K562 (cell line): ENCODE data around the gene CDT1. TPM values are rescaled to one million over a fixed set of nuclear protein-coding genes. Genes with fewer than 3 reads are reported as not detected.

Experiments
- AFF1 ChIP-seq, 2 experiments: fragments of 450-650 bp; IDR thresholded peaks; 2 replicates each; pipeline ENCODE4 v1.6.1; 2018; ENCODE audit warnings: mild to moderate bottlenecking in 2 of 2, low read depth in 1 of 2; ENCODE audit not compliant: partially characterized antibody in 2 of 2
- CREM ChIP-seq: IDR thresholded peaks from 2 replicates; pipeline ENCODE4 v1.6.1; 2014; ENCODE audit warnings: antibody characterized with exemption, low read depth
- GATAD2B ChIP-seq: fragments of 450-650 bp; IDR thresholded peaks from 2 replicates; pipeline ENCODE4 v1.6.1; 2017; ENCODE audit warnings: mild to moderate bottlenecking, borderline replicate concordance
- KAT7 ChIP-seq: sonication (generic); formaldehyde crosslinking; IDR thresholded peaks from 2 replicates; pipeline ENCODE4 v1.8.0; 2022; ENCODE audit warnings: missing genetic modification reagents, mild to moderate bottlenecking, borderline replicate concordance
- MAX ChIP-seq: sonication (generic); formaldehyde crosslinking; IDR thresholded peaks from 2 replicates; pipeline ENCODE4 v1.9.0; 2022; ENCODE audit warnings: mild to moderate bottlenecking, missing genetic modification reagents
- RBM14 ChIP-seq: fragments of 200-400 bp; formaldehyde crosslinking; IDR thresholded peaks from 2 replicates; pipeline ENCODE4 v1.6.1; 2018; ENCODE audit warnings: low read depth, mild to moderate bottlenecking, low read length, moderate library complexity, borderline replicate concordance; ENCODE audit not compliant: insufficient read depth
- RCOR1 ChIP-seq, 2 experiments: IDR thresholded peaks; 2 replicates each; pipeline ENCODE4 v1.6.1; 2012; ENCODE audit warnings: low read depth in 2 of 2, low read length in 2 of 2, borderline replicate concordance in 1 of 2, improper control_type of control experiment in 1 of 2
- SUPT5H ChIP-seq: fragments of 450-650 bp; IDR thresholded peaks from 2 replicates; pipeline ENCODE4 v1.6.1; 2016
- TRIM28 ChIP-seq: fragments of 450-650 bp; IDR thresholded peaks from 2 replicates; pipeline ENCODE4 v1.6.1; 2017
- ZNF140 ChIP-seq: fragments of 250-450 bp; sonication (Bioruptor Pico); IDR thresholded peaks from 2 replicates; pipeline ENCODE4 v1.8.0; 2021; ENCODE audit warnings: moderate library complexity, mild to moderate bottlenecking, inconsistent platforms
- ZNF79 ChIP-seq: fragments of 250-450 bp; sonication (Bioruptor Pico); IDR thresholded peaks from 2 replicates; pipeline ENCODE4 v1.4.0; 2020; ENCODE audit warnings: low read depth, mild to moderate bottlenecking, moderate library complexity
- polyA plus RNA-seq, 8 experiments: library from polyadenylated mRNA; depleted of rRNA in 4 of 8; stranded (reverse) in 5 of 8; unstranded in 3 of 8; fragments of >200 nt; fragmentation: Nextera tagmentation in 2 of 8; fragmentation: Illumina TruSeq in 1 of 8; extraction: Ambion mirVana in 2 of 8; extraction: Trizol in 1 of 8; gene quantifications; 2 replicates each; pipeline versions ENCODE4 v1.2.1 to v1.2.3, GENCODE V29; 2011 to 2014; ENCODE audit warnings: inconsistent platforms in 1 of 8, missing spikeins in 1 of 8
- total RNA-seq, 7 experiments: library from RNA; depleted of rRNA in 6 of 7; stranded (reverse); fragments of >200 nt in 6 of 7; fragmentation: Illumina TruSeq in 2 of 7; extraction: Trizol in 2 of 7; gene quantifications; 2 replicates each; pipeline versions ENCODE4 v1.2.1 to v1.2.3, GENCODE V29; 2011 to 2021; ENCODE audit warnings: low replicate concordance in 1 of 7
- TF ChIP-seq, protein P1 (sequence below), 2 experiments: IDR thresholded peaks; 2 replicates each; pipeline ENCODE4 v1.6.1; 2012; ENCODE audit warnings: improper control_type of control experiment in 2 of 2, low read depth in 2 of 2, low read length in 2 of 2, borderline replicate concordance in 1 of 2

Gene CDT1
- total and polyA plus RNA-seq, 9 of the 15 experiments (the other 6 are each of a cell fraction or from before 2014, with no cell fraction given) = 0.92 to 178 (median 14.2) TPM

DNA sequence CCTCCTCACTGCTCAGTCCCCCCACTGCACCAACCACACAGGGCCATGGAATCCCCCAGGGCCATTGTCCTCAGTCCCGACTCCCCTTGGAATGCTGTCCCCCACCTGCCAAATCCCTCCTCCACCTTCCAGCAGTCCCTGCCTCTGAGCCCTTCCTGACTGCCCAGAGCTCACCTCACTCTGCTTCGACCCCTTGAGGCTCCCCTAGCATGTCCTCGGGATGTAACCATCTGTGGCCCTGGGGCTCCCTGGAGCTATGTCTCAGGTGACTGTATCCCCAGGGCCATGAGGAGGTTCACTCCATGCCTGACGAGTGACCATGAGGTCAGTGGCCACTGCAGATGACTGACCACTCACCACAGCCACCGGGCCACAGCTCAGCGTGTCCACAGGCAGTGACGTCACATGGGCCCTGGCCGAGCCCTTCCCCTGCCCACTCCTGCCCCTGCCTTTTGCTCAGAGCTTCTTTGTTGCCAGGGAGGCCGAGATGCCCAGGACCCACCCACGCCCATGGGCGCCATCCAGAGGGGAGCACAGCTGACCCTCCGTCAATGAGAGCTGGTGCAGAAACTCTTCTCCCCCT lies 10.8 kb upstream of the CDT1 start (continued):
- no peak for TF ChIP-seq ZNF79 (CRISPR knock-in tag)
- TF ChIP-seq MAX (CRISPR knock-in tag) = 0 out of 2 replicates have a peak, but pooled peaks have one; percentile 8
- TF ChIP-seq RBM14 = no peak
- TF ChIP-seq GATAD2B = no peak
- TF ChIP-seq KAT7 (CRISPR knock-in tag) = no peak
- 0 out of 2 replicates have a peak, but pooled peaks have one; percentile 24 for TF ChIP-seq CREM
- no peak for TF ChIP-seq RCOR1 (IDR thresholded peaks at IDR 0.05; ENCODE audit: borderline replicate concordance in 1 of 2, low read depth in 2 of 2, low read length in 2 of 2)
- TF ChIP-seq ZNF140 = no peak
- no peak for TF ChIP-seq TRIM28
- TF ChIP-seq SUPT5H = no peak
- TF ChIP-seq, protein P1, sequence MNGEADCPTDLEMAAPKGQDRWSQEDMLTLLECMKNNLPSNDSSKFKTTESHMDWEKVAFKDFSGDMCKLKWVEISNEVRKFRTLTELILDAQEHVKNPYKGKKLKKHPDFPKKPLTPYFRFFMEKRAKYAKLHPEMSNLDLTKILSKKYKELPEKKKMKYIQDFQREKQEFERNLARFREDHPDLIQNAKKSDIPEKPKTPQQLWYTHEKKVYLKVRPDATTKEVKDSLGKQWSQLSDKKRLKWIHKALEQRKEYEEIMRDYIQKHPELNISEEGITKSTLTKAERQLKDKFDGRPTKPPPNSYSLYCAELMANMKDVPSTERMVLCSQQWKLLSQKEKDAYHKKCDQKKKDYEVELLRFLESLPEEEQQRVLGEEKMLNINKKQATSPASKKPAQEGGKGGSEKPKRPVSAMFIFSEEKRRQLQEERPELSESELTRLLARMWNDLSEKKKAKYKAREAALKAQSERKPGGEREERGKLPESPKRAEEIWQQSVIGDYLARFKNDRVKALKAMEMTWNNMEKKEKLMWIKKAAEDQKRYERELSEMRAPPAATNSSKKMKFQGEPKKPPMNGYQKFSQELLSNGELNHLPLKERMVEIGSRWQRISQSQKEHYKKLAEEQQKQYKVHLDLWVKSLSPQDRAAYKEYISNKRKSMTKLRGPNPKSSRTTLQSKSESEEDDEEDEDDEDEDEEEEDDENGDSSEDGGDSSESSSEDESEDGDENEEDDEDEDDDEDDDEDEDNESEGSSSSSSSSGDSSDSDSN (IDR thresholded peaks at IDR 0.05; ENCODE audit: borderline replicate concordance in 1 of 2, low read depth in 2 of 2, low read length in 2 of 2) = no peak
- no peak for TF ChIP-seq AFF1 (IDR thresholded peaks at IDR 0.05; ENCODE audit: low read depth in 1 of 2, partially characterized antibody in 2 of 2)
- TF ChIP-seq, all 486 proteins: peak for 3
